ENCODE data around the gene NEURL2. TPM values are rescaled to one million over a fixed set of nuclear protein-coding genes. Genes with fewer than 3 reads are reported as not detected.

The NEURL2 gene
- total and polyA plus RNA-seq, 2 experiments from 2014 or later, result 4.6 to 10.9 TPM

- Mint-ChIP-seq H3K4me3 (no peak overlapping the region), H3K4me1 (peaks cover 6% of the 10 kb centered on the region; the same call in 2 of the 3 replicates), H3K27ac (no peak overlapping the region), H3K27me3 (ENCODE audit: insufficient read depth, low read depth, poor library complexity) (peaks cover 25% of the 10 kb centered on the region), H3K36me3 (ENCODE audit: low read depth) (peaks cover 84% of the 10 kb centered on the region), H3K9me3 (no peaks in the 10 kb centered on the region; the same call in 2 of the 3 replicates)
- Histone ChIP-seq H3K4me3 (no peak overlapping the region), H3F3A (replicated peaks; ENCODE audit: low read depth) (0 out of 2 replicates have a peak, but pooled peaks cover 5% of the 10 kb centered on the region), H3K9me2 (ENCODE audit: insufficient read depth) (no peaks in the 10 kb centered on the region), H3K27me3 (ENCODE audit: insufficient read depth) (no peaks in the 10 kb centered on the region), H4K20me1 (replicated peaks; ENCODE audit: insufficient read depth) (peaks cover 25% of the 10 kb centered on the region), H3K79me2 (replicated peaks; ENCODE audit: insufficient read depth) (peaks cover 6% of the 10 kb centered on the region), H3K36me3 (ENCODE audit: insufficient read depth) (peaks cover 23% of the 10 kb centered on the region), H2AFZ (no peak overlapping the region), H3K4me1 (ENCODE audit: insufficient read depth) (no peaks in the 10 kb centered on the region; the same call in 1 of the 2 replicates), H3K27ac (ENCODE audit: low read depth) (no peak overlapping the region), H3K4me2 (no peak overlapping the region)
- ATAC-seq, result peak; percentile 41; the same call in 2 of the 3 replicates
- DNase-seq (ENCODE audit: low spot score), result no peak
- TF ChIP-seq, protein P1, sequence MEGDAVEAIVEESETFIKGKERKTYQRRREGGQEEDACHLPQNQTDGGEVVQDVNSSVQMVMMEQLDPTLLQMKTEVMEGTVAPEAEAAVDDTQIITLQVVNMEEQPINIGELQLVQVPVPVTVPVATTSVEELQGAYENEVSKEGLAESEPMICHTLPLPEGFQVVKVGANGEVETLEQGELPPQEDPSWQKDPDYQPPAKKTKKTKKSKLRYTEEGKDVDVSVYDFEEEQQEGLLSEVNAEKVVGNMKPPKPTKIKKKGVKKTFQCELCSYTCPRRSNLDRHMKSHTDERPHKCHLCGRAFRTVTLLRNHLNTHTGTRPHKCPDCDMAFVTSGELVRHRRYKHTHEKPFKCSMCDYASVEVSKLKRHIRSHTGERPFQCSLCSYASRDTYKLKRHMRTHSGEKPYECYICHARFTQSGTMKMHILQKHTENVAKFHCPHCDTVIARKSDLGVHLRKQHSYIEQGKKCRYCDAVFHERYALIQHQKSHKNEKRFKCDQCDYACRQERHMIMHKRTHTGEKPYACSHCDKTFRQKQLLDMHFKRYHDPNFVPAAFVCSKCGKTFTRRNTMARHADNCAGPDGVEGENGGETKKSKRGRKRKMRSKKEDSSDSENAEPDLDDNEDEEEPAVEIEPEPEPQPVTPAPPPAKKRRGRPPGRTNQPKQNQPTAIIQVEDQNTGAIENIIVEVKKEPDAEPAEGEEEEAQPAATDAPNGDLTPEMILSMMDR (conservative IDR thresholded peaks at IDR 0.05; ENCODE audit: low read depth in 2 of 2), result no peak
- TF ChIP-seq ZNF114 (CRISPR knock-in tag; IDR thresholded peaks at IDR 0.05) (no peak), CREB1 (CRISPR knock-in tag; IDR thresholded peaks at IDR 0.05; ENCODE audit: low read depth) (no peak), ZNF331 (CRISPR knock-in tag; IDR thresholded peaks at IDR 0.05; ENCODE audit: low read depth) (no peak), JUNB (IDR thresholded peaks at IDR 0.05; ENCODE audit: unreplicated experiment) (no peak), EZH2 (IDR thresholded peaks at IDR 0.05; ENCODE audit: low read depth, unreplicated experiment) (no peak), EZH2phosphoT487 (IDR thresholded peaks at IDR 0.05; ENCODE audit: unreplicated experiment) (no peak), REST (IDR thresholded peaks at IDR 0.05; ENCODE audit: unreplicated experiment) (no peak), POLR2AphosphoS5 (IDR thresholded peaks at IDR 0.05; ENCODE audit: low read depth) (no peak)
- TF ChIP-seq, protein P2, sequence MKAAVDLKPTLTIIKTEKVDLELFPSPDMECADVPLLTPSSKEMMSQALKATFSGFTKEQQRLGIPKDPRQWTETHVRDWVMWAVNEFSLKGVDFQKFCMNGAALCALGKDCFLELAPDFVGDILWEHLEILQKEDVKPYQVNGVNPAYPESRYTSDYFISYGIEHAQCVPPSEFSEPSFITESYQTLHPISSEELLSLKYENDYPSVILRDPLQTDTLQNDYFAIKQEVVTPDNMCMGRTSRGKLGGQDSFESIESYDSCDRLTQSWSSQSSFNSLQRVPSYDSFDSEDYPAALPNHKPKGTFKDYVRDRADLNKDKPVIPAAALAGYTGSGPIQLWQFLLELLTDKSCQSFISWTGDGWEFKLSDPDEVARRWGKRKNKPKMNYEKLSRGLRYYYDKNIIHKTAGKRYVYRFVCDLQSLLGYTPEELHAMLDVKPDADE (IDR thresholded peaks at IDR 0.05), result no peak
These were observed 13.8 kb upstream of the NEURL2 start for GRCh38 chr20:45904583-45905504.

Data from GM23338 (cell line).